Epidermal melanocyte (primary cell): ENCODE measurements around the gene PREB.
"Not testable (repeated sequence)": the region's sequence is repeated elsewhere in the genome, so short reads cannot be mapped to it uniquely, and the experiment has no call there.

Experiments used
- DNase-seq: peaks from one replicate; pipeline ENCODE4 v3.0.0; 2011; ENCODE audit warnings: low spot score; ENCODE audit not compliant: insufficient read length

Gene PREB

GRCh38 chr2:27127883-27128667, 6.4 kb downstream of the PREB start:
- no peak for DNase-seq

GRCh38 chr2:27126252-27126710, 8.2 kb downstream of the PREB start:
- no peak for DNase-seq

- DNase-seq: no peak
Measured at GRCh38 chr2:27125104-27125503, 9.3 kb downstream of the PREB start.

- peak; percentile 54 for DNase-seq
Measured at GRCh38 chr2:27123302-27124150, 10.9 kb downstream of the PREB start, which contains the start of gene ABHD1. Gene ABHD1 (plus strand): TSS chr2:27123815. CDS start chr2:27123949, 134 bp downstream.

GRCh38 chr2:27122791-27123190, 11.6 kb downstream of the PREB start:
- no peak for DNase-seq

DNA sequence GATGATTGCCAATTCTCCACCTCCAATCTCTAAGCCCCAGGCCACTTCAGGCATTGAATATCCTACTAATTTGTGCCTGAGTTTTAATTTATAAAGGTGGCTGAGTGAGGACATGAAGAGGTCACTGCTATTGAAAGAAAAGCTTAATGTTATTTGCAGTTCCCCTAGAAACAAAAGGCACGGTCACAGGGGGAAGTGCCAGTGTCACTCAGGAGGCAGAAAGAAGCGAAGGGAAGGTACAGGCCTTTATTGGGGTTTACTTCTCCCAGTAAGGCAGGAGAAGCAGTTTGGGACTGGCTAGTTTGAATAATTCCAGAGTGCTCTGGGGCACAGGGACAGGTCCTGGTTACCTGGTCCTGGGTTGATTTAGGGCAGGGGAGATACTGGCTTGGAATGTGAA, 12.5 kb downstream of the PREB start:
- no peak for DNase-seq

- DNase-seq: not testable (repeated sequence)
Measured at GRCh38 chr2:27119330-27119670, 15.1 kb downstream of the PREB start.

GRCh38 chr2:27118525-27119329, 15.7 kb downstream of the PREB start, which contains the start of gene CGREF1:
Gene CGREF1 (minus strand): TSS chr2:27119128. CDS start chr2:27104366, 14,762 bp downstream.
- DNase-seq: no peak

DNA sequence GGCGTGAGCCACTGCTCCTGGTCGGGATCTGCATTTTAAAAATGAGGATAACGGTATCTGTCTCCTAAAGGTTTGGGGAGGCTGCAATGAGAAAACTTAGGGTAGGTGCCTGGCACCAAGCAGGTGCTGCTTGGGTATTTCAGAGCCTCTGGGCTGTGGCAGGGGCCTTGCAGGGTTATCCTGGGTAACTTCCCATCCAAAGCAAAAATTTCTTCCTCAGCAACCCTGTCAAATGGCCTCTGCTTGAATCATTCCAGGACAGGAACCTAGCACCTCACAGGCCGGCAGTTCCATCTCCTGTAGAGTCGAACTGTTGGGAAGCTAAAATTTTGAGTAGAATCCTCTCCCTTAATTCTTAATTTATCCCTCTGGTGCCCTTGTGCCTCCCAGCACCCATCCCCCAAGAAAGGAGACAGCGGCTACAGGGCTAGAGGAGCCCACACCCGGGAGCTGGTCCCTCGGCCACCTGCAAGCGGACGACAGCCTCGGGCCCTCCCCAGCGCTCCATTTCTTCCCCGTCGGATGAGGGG, 16.4 kb downstream of the PREB start:
- no peak for DNase-seq

- DNase-seq: no peak
Measured at GRCh38 chr2:27115519-27115918, 18.9 kb downstream of the PREB start.

- DNase-seq: not testable (repeated sequence)
Measured at GRCh38 chr2:27111392-27112078, 22.9 kb downstream of the PREB start.

DNA sequence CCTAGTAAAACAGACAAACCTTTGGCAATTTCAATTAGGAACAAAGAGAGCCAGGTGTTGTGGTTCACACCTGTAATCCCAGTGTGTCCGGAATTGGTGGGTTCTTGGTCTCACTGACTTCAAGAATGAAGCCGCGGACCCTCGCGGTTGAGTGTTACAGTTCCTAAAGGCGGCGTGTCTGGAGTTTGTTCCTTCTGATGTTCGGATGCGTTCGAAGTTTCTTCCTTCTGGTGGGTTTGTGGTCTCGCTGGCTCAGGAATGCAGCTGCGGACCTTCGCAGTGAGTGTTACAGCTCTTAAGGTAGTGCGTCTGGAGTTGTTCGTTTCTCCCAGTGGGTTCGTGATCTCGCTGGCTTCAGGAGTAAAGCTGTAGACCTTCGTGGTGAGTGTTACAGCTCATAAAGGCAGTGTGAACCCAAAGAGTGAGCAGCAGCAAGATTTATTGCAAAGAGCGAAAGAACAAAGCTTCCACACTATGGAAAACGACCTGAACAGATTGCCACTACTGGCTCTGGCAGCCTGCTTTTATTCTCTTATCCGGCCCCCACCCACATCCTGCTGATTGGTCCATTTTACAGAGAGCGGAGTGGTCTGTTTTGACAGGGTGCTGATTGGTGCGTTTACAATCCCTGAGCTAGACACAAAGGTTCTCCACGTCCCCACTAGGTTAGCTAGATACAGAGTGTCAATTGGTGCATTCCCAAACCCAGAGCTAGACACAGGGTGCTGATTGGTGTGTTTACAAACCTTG, 23.7 kb downstream of the PREB start:
- DNase-seq: not testable (repeated sequence)

- no peak for DNase-seq
Measured at GRCh38 chr2:27109083-27109482, 25.4 kb downstream of the PREB start.

DNA sequence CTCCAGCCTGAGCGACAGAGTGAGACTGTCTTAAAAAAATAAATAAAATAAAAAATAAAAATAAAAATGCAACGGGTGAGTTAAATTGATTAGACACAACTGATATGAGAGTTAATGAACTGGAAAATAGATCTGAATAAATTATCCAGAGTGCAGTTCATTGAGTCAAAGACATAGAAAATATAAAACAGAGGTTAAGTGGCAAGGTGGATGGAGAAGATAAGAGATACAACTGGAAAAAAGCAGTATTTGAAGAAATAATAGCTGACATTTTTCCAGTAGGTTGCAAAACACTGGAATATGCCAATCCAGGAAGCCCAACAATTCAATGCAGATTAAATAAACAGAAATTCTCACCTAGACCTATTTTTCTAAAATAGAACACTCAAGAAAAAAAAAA, 26.2 kb downstream of the PREB start:
- no peak for DNase-seq

GRCh38 chr2:27105981-27106380, 28.5 kb downstream of the PREB start:
- no peak for DNase-seq

DNA sequence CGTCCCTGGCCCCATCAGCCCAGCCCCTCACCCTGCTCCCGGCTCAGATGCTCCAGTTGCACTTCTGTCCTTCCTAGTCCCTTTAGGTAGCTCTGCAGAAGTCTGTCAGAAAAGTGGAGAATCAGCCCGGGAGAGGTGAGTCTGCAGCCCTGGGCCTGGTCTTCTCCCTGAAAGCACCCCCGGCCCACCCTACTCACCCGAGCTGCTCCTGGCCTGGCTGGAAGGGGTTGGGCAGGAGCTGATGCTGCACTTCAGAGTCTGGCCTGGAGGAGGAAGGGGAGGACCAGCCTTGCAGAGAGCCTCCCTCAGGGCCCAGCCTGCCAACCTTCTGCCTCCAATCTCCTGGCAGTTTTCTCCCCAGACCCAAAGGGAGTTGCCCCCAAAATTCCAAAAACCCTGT, 32.1 kb downstream of the PREB start:
- DNase-seq: no peak

DNA sequence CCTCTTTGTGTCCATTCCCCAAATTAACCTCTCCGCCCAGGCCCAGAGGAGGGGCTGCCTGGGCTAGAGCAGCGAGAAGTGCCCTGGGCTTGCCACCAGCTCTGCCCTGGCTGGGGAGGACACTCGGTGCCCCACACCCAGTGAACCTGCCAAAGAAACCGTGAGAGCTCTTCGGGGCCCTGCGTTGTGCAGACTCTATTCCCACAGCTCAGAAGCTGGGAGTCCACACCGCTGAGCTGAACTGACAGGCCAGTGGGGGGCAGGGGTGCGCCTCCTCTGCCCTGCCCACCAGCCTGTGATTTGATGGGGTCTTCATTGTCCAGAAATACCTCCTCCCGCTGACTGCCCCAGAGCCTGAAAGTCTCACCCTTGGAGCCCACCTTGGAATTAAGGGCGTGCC, 34.4 kb downstream of the PREB start:
- DNase-seq: no peak

DNA sequence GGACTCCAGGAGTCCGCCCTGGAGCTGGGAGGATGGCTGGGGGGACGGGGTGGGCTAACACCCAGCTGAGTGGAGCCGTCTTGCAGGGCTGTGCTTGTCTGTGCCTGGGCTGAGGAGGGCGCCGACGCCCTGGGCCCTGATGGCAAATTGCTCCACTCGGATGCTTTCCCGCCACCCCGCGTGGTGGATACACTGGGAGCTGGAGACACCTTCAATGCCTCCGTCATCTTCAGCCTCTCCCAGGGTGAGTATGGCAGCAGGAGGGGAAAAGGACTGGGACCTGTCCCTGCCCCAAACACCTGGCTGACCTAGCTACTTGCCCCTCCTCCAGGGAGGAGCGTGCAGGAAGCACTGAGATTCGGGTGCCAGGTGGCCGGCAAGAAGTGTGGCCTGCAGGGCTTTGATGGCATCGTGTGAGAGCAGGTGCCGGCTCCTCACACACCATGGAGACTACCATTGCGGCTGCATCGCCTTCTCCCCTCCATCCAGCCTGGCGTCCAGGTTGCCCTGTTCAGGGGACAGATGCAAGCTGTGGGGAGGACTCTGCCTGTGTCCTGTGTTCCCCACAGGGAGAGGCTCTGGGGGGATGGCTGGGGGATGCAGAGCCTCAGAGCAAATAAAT, 35.0 kb downstream of the PREB start:
- DNase-seq: no peak

DNA sequence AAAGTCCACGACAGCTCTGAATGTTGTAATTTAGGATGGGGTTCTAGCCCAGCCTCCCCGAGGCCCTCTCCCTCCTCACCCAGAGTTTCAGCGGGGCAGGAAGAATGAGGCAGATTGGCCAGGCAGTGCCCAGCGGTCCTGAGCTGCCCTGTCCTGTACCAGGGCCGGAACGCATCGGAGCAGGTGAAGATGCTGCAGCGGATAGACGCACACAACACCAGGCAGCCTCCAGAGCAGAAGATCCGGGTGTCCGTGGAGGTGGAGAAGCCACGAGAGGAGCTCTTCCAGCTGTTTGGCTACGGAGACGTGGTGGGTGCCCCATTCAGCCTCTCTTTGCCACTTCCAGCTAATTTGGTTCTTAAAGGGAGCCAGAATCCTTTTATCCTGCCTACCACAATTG, 37.1 kb downstream of the PREB start:
- DNase-seq: no peak
